Ectodermal cell (in vitro differentiated cells): ENCODE data around the gene RAP1A.

Source experiments
- H3K27ac ChIP-seq: 2 replicates; pipeline ENCODE4 v1.7.0; 2013; ENCODE audit warnings: mild to moderate bottlenecking, low read depth, low read length; ENCODE audit not compliant: insufficient read depth, poor library complexity, severe bottlenecking
- H3K27me3 ChIP-seq: 2 replicates; pipeline ENCODE4 v1.7.0; 2013; ENCODE audit warnings: mild to moderate bottlenecking, low read length; ENCODE audit not compliant: insufficient read depth, control insufficient read depth, poor library complexity, severe bottlenecking
- H3K36me3 ChIP-seq: one replicate; pipeline ENCODE4 v1.7.0; 2013; ENCODE audit warnings: low read length; ENCODE audit not compliant: control insufficient read depth, insufficient read depth
- H3K4me1 ChIP-seq: one replicate; pipeline ENCODE4 v1.7.0; 2013; ENCODE audit warnings: low read length; ENCODE audit not compliant: control insufficient read depth, insufficient read depth
- H3K4me3 ChIP-seq: 2 replicates; pipeline ENCODE4 v1.7.0; 2013; ENCODE audit warnings: low read depth, low read length, control low read depth; ENCODE audit not compliant: insufficient read depth
- H3K9me3 ChIP-seq: 2 replicates; pipeline ENCODE4 v1.7.0; 2013; ENCODE audit warnings: mild to moderate bottlenecking, low read length, moderate library complexity; ENCODE audit not compliant: control insufficient read depth
- WGBS, 2 experiments: methylation state at CpG; one replicate each; pipeline ENCODE4 v1.1.7; 2013; ENCODE audit warnings: missing lambda C conversion rate in 2 of 2; 5-methylcytosine and 5-hydroxymethylcytosine counted together

Gene RAP1A

GRCh38 chr1:111585447-111586086 lies 34.0 kb upstream of the RAP1A start:
- no peaks in the 10 kb centered on the region for H3K36me3 ChIP-seq
- H3K27me3 ChIP-seq = no peaks in the 10 kb centered on the region
- 100% methylated on average over 1 of the region's 1 CpG for WGBS, 2 experiments
- no peaks in the 10 kb centered on the region for H3K9me3 ChIP-seq
- H3K27ac ChIP-seq = no peak overlapping the region
- no peak overlapping the region for H3K4me3 ChIP-seq
- no peaks in the 10 kb centered on the region for H3K4me1 ChIP-seq

- H3K27me3 ChIP-seq = no peaks in the 10 kb centered on the region
- no peaks in the 10 kb centered on the region for H3K4me1 ChIP-seq
- H3K4me3 ChIP-seq = no peak overlapping the region
- no peaks in the 10 kb centered on the region for H3K9me3 ChIP-seq
- no peaks in the 10 kb centered on the region for H3K36me3 ChIP-seq
- 93 to 94% methylated on average over 2 of the region's 2 CpGs for WGBS, 2 experiments
- no peak overlapping the region for H3K27ac ChIP-seq
Measured at GRCh38 chr1:111586112-111586511, 33.5 kb upstream of the RAP1A start.

DNA sequence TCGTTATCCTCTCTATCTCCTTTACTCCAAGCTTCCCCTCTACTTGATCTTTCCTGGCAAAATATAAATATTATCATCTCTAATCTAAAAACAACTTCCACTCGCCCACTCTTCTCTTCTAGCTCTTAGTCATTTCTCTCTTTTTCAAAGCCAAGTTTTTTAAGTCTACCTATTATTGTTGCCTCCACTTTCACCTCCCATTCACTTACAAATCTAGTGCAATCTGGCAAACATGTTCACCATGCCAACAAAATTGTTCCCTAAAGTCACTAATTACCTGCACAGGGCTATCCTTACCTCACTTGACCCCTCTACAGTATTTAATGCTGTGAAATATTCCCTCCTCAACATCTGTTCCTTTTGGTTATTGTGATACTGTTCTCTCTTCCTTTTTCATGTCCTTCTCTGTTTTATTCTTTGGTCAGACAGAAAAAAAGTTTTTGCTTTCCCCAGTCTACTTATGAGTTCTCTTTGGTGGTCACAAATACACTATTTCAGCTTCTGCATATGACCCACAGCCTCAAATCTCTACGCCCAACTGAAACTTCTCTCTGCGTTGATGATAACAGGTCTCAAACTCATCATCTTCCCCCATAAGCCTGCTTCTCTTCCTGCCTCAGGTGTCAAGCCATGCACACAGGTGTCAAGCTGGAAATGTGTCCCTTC lies 31.9 kb upstream of the RAP1A start:
- Histone ChIP-seq H3K27me3 (no peaks in the 10 kb centered on the region), H3K9me3 (no peaks in the 10 kb centered on the region), H3K4me3 (no peak overlapping the region), H3K27ac (no peak overlapping the region), H3K4me1 (no peaks in the 10 kb centered on the region), H3K36me3 (no peaks in the 10 kb centered on the region)
- 77 to 81% methylated on average over 4 of the region's 4 CpGs for WGBS, 2 experiments

GRCh38 chr1:111591937-111592336 lies 27.7 kb upstream of the RAP1A start:
- no peaks in the 10 kb centered on the region for H3K36me3 ChIP-seq
- H3K9me3 ChIP-seq = no peaks in the 10 kb centered on the region
- WGBS, 2 experiments = 92 to 95% methylated on average over 4 to 5 of the region's 6 CpGs
- no peaks in the 10 kb centered on the region for H3K27me3 ChIP-seq
- no peak overlapping the region for H3K27ac ChIP-seq
- peaks cover 6% of the 10 kb centered on the region for H3K4me1 ChIP-seq
- no peak overlapping the region for H3K4me3 ChIP-seq

DNA sequence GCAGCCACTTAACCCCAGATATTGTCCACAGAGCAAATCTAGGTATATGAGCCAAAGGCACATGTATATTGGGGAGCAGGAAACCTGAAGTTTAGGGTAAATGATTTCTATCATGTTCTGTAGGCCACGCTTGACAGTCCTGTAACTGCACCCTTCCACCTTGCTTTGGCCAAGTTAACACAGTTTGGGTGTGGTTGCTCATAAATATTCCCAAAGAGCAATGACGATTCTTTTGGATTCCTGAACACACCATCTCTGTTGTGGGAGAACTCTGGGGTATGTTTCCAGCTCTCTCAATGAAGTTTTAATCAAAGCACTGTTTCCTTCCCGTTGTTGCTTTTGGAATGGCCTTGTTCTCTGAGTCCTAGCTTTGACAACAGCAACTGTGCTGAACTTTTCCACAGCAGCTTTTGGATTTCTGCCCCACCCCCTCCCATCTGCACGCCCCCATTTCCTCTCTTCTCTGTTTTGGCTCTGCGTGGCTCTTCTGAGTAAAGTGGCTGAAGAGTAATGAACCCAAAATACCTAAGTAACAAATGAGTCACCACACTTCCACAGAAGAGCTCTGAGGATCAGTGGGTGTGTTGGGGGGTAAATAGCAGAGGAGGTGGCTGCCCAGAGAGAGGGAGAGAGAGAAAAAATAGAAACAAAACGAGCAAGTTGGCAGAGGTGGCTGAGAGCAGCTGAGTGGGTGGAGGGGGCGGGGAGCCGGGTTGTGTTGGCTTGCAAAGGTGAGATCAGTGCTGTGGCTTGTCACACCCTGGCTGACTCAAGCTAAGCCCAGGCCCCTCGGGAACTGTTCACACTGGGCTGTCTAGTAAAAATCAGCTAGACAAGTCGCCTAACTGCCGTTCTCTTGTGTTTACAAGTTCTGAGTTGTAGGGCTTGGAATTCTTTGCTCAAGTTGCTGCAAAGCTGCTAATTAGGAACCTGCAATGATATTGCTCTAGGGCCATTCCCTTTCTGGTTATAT lies 26.9 kb upstream of the RAP1A start:
- no peaks in the 10 kb centered on the region for H3K36me3 ChIP-seq
- H3K27ac ChIP-seq = no peak overlapping the region
- peaks cover 6% of the 10 kb centered on the region for H3K4me1 ChIP-seq
- WGBS, 2 experiments = 62 to 63% methylated on average over 10 of the region's 11 CpGs
- H3K9me3 ChIP-seq = no peaks in the 10 kb centered on the region
- H3K27me3 ChIP-seq = no peaks in the 10 kb centered on the region
- no peak overlapping the region for H3K4me3 ChIP-seq

DNA sequence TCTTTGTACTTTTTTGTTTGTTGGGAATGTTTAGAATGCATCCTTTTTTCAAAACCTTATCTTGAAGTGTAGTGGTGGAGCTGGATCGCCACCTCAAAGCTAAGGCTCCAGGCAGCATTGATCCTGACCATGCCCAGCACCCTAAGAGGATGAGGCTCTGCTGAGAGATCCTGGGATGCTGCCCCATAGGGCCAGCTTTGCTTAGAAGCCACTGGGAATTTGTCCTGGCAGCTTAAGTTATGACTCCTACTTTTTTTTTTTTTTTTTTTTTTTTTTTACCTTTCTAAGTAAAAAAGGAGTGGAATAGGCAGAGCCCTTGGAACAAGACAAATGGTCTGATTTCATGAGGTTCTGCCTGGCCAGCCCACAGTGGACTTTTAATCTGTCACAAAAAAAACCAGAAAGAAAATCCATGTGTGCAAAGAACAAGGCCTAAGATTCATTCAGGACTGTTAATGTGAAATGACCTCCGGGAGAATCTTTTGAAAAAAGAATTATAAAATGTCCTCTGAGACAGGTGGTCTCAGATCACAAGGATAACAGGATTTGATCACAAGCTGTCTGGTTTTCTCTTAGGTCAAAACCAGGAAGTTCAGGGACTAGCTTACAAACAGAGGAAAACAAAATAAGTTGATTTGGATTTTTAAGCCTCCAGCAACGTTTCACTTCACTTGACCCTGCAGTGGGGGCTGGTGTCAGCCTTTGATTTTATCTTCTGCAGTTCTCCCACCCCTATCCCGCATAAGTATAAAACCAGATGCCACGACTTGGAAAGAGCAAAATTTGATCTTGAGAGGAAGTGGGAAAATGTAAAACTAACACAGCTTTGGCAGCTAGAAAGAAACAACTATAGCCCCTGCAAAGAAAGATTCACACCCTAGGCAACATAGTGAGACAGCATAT lies 25.9 kb upstream of the RAP1A start:
- 92 to 94% methylated on average over 3 to 5 of the region's 5 CpGs for WGBS, 2 experiments
- peaks cover 6% of the 10 kb centered on the region for H3K4me1 ChIP-seq
- no peaks in the 10 kb centered on the region for H3K9me3 ChIP-seq
- H3K27ac ChIP-seq = no peak overlapping the region
- no peaks in the 10 kb centered on the region for H3K36me3 ChIP-seq
- H3K4me3 ChIP-seq = no peak overlapping the region
- H3K27me3 ChIP-seq = no peaks in the 10 kb centered on the region

- H3K4me3 ChIP-seq = no peak overlapping the region
- H3K4me1 ChIP-seq = peaks cover 6% of the 10 kb centered on the region
- H3K9me3 ChIP-seq = no peaks in the 10 kb centered on the region
- H3K27ac ChIP-seq = no peak overlapping the region
- 89 to 96% methylated on average over 4 of the region's 4 CpGs for WGBS, 2 experiments
- no peaks in the 10 kb centered on the region for H3K27me3 ChIP-seq
- no peaks in the 10 kb centered on the region for H3K36me3 ChIP-seq
Measured at GRCh38 chr1:111594306-111594693, 25.3 kb upstream of the RAP1A start.

GRCh38 chr1:111595807-111596206 lies 23.8 kb upstream of the RAP1A start:
- no peak overlapping the region for H3K4me3 ChIP-seq
- peaks cover 6% of the 10 kb centered on the region for H3K4me1 ChIP-seq
- no peak overlapping the region for H3K27ac ChIP-seq
- H3K9me3 ChIP-seq = no peaks in the 10 kb centered on the region
- H3K27me3 ChIP-seq = no peaks in the 10 kb centered on the region
- WGBS, 2 experiments = 100% methylated on average over 1 of the region's 1 CpG
- H3K36me3 ChIP-seq = no peaks in the 10 kb centered on the region

- WGBS, 2 experiments = 93 to 100% methylated on average over 1 of the region's 1 CpG
Measured at GRCh38 chr1:111596499-111596898, 23.1 kb upstream of the RAP1A start.

More at GRCh38 chr1:111596499-111596898, 23.1 kb upstream of the RAP1A start:
- H3K9me3 ChIP-seq = no peaks in the 10 kb centered on the region
- no peaks in the 10 kb centered on the region for H3K36me3 ChIP-seq
- H3K4me3 ChIP-seq = no peak overlapping the region
- H3K27ac ChIP-seq = no peak overlapping the region
- peaks cover 6% of the 10 kb centered on the region for H3K4me1 ChIP-seq
- H3K27me3 ChIP-seq = no peaks in the 10 kb centered on the region
